ENCODE measurements around the gene CNOT8.
"Not testable (repeated sequence)": the region's sequence is repeated elsewhere in the genome, so short reads cannot be mapped to it uniquely, and the experiment has no call there.

DNA sequence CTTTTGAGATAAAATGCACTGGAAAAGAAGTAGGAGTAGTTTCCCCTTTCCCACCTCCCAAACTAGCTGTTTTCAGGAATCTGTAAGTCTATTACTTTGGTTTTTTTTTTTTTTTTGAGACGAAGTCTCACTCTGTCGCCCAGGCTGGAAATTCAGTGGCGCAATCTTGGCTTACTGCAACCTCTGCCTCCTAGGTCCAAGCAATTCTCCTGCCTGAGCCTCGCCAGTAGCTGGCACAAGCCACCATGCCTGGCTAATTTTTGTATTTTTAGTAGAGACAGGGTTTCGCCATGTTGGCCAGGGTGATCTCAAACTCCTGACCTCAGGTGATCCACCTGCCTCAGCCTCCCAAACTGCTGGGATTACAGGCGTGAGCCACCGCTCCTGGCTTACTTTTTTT, 47.2 kb downstream of the CNOT8 start:
- TF ChIP-seq, protein P1, sequence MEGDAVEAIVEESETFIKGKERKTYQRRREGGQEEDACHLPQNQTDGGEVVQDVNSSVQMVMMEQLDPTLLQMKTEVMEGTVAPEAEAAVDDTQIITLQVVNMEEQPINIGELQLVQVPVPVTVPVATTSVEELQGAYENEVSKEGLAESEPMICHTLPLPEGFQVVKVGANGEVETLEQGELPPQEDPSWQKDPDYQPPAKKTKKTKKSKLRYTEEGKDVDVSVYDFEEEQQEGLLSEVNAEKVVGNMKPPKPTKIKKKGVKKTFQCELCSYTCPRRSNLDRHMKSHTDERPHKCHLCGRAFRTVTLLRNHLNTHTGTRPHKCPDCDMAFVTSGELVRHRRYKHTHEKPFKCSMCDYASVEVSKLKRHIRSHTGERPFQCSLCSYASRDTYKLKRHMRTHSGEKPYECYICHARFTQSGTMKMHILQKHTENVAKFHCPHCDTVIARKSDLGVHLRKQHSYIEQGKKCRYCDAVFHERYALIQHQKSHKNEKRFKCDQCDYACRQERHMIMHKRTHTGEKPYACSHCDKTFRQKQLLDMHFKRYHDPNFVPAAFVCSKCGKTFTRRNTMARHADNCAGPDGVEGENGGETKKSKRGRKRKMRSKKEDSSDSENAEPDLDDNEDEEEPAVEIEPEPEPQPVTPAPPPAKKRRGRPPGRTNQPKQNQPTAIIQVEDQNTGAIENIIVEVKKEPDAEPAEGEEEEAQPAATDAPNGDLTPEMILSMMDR (conservative IDR thresholded peaks at IDR 0.05), result not testable (repeated sequence)
- not testable (repeated sequence) for TF ChIP-seq EZH2 (IDR thresholded peaks at IDR 0.05; ENCODE audit: low read depth)
